Measurements from ENCODE around the gene EPHB1. TPM values are rescaled to one million over a fixed set of nuclear protein-coding genes. Genes with fewer than 3 reads are reported as not detected.

EPHB1 gene
- polyA plus RNA-seq, 1 of the 3 experiments (the other 2 are of a cell fraction), result 1.2 TPM

- Histone ChIP-seq H3K36me3 (replicated peaks in 1 of 2; ENCODE audit: control insufficient read depth in 1 of 2, insufficient read depth in 2 of 2, low read length in 1 of 2) (no peaks in the 10 kb centered on the region), H3F3A (replicated peaks; ENCODE audit: insufficient read depth) (peaks cover 4% of the 10 kb centered on the region), H3K27me3 (ENCODE audit: insufficient read depth) (no peaks in the 10 kb centered on the region), H3K27ac (ENCODE audit: low read depth in 2 of 2, low read length in 1 of 2) (no peak overlapping the region), H3K9me3 (no peaks in the 10 kb centered on the region), H3K4me3 (ENCODE audit: low read depth in 2 of 2, low read length in 1 of 2) (no peak overlapping the region), H3K9me2 (no peaks in the 10 kb centered on the region), H3K4me2 (no peak overlapping the region), H2AFZ (ENCODE audit: low read depth) (no peak overlapping the region), H3K79me2 (ENCODE audit: insufficient read depth) (no peaks in the 10 kb centered on the region), H4K20me1 (ENCODE audit: insufficient read depth) (no peaks in the 10 kb centered on the region), H3K9ac (no peak overlapping the region), H3K4me1 (ENCODE audit: control insufficient read depth in 1 of 2, insufficient read depth in 2 of 2, low read depth in 1 of 2, low read length in 1 of 2) (no peaks in the 10 kb centered on the region)
- WGBS (ENCODE audit: low lambda C conversion rate), result 72% methylated on average over 2 of the region's 3 CpGs
- CTCF ChIA-PET, result interaction anchor here (1.7 kb wide), 1 partner anchor 250 kb away, joined by 5 read pairs; no protein-coding TSS in a partner anchor
- POLR2A ChIA-PET, result no interaction called here
- TF ChIP-seq MEF2A (IDR thresholded peaks at IDR 0.05; ENCODE audit: borderline replicate concordance, low read depth) (no peak), NRF1 (IDR thresholded peaks at IDR 0.05; ENCODE audit: low read depth, low read length) (no peak), FOXM1 (IDR thresholded peaks at IDR 0.05; ENCODE audit: low read depth) (no peak), EP300 (IDR thresholded peaks at IDR 0.05; ENCODE audit: borderline replicate concordance in 1 of 2, low read depth in 1 of 2, low read length in 1 of 2) (no peak), TAF1 (IDR thresholded peaks at IDR 0.05; ENCODE audit: borderline replicate concordance, low read depth, low read length) (no peak), SIN3A (IDR thresholded peaks at IDR 0.05; ENCODE audit: borderline replicate concordance, low read depth, low read length) (no peak), ELF1 (IDR thresholded peaks at IDR 0.05) (no peak), FOXJ3 (CRISPR knock-in tag; IDR thresholded peaks at IDR 0.05) (no peak), MAX (IDR thresholded peaks at IDR 0.05; ENCODE audit: low read depth) (no peak), RAD21 (IDR thresholded peaks at IDR 0.05; ENCODE audit: low read length) (no peak)
- DNase-seq, result no peak
These were observed 55.7 kb downstream of the EPHB1 start for GRCh38 chr3:134850761-134851160.

DNA sequence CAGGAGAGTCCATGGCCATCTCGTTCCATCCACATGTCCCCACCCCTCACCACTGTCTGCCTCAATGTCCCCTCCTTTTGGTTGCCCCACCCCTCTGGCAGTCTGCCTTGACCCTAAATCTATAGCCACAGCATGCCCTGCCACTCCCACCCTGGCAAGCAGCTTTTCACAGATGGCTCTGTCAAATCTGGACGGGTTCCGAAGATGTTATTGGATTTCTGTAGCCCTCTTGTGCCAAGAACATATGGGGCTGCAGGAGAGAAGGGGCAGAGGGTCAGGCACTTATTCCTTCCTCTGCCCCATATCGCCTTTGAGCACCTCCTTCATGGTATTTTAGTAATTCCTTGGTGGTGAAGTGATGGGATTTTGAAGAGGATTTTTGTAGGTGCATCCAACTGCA lies 57.1 kb downstream of the EPHB1 start:
- Histone ChIP-seq H3F3A (replicated peaks; ENCODE audit: insufficient read depth) (peaks cover 4% of the 10 kb centered on the region), H4K20me1 (ENCODE audit: insufficient read depth) (no peaks in the 10 kb centered on the region), H3K4me1 (ENCODE audit: control insufficient read depth in 1 of 2, insufficient read depth in 2 of 2, low read depth in 1 of 2, low read length in 1 of 2) (no peaks in the 10 kb centered on the region), H3K9me3 (no peaks in the 10 kb centered on the region), H3K4me2 (no peak overlapping the region), H3K9ac (no peak overlapping the region), H2AFZ (ENCODE audit: low read depth) (no peak overlapping the region), H3K36me3 (replicated peaks in 1 of 2; ENCODE audit: control insufficient read depth in 1 of 2, insufficient read depth in 2 of 2, low read length in 1 of 2) (no peaks in the 10 kb centered on the region), H3K27me3 (ENCODE audit: insufficient read depth) (no peaks in the 10 kb centered on the region), H3K4me3 (ENCODE audit: low read depth in 2 of 2, low read length in 1 of 2) (no peak overlapping the region), H3K79me2 (ENCODE audit: insufficient read depth) (no peaks in the 10 kb centered on the region), H3K27ac (ENCODE audit: low read depth in 2 of 2, low read length in 1 of 2) (no peak overlapping the region), H3K9me2 (no peaks in the 10 kb centered on the region)
- WGBS (ENCODE audit: low lambda C conversion rate), result 44% methylated on average over 4 of the region's 4 CpGs
- TF ChIP-seq, protein P1, sequence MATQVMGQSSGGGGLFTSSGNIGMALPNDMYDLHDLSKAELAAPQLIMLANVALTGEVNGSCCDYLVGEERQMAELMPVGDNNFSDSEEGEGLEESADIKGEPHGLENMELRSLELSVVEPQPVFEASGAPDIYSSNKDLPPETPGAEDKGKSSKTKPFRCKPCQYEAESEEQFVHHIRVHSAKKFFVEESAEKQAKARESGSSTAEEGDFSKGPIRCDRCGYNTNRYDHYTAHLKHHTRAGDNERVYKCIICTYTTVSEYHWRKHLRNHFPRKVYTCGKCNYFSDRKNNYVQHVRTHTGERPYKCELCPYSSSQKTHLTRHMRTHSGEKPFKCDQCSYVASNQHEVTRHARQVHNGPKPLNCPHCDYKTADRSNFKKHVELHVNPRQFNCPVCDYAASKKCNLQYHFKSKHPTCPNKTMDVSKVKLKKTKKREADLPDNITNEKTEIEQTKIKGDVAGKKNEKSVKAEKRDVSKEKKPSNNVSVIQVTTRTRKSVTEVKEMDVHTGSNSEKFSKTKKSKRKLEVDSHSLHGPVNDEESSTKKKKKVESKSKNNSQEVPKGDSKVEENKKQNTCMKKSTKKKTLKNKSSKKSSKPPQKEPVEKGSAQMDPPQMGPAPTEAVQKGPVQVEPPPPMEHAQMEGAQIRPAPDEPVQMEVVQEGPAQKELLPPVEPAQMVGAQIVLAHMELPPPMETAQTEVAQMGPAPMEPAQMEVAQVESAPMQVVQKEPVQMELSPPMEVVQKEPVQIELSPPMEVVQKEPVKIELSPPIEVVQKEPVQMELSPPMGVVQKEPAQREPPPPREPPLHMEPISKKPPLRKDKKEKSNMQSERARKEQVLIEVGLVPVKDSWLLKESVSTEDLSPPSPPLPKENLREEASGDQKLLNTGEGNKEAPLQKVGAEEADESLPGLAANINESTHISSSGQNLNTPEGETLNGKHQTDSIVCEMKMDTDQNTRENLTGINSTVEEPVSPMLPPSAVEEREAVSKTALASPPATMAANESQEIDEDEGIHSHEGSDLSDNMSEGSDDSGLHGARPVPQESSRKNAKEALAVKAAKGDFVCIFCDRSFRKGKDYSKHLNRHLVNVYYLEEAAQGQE (IDR thresholded peaks at IDR 0.05; ENCODE audit: low read depth, low read length), result no peak
- ChIA-PET POLR2A (no interaction called here), CTCF (interaction anchor here (1.7 kb wide), 1 partner anchor 251 kb away, joined by 5 read pairs; no protein-coding TSS in a partner anchor)
- DNase-seq, result no peak
